ENCODE data around the gene ZNF558. TPM values are rescaled to one million over a fixed set of nuclear protein-coding genes. Genes with fewer than 3 reads are reported as not detected.

The ZNF558 gene
- total RNA-seq, 5 donors from 2014 or later (not counting 1 experiment from before 2014, with no cell fraction given) = 23.7 to 42.2 (median 40.2) TPM

Other genes with a start within 250 kb of the ZNF558 start
- gene ADAMTS10, start 221.6 kb downstream of the ZNF558 start, total RNA-seq = 100 to 1,000 TPM in 1 of 5 donors, 10 to 100 TPM in 4; 57.2 to 103 (median 80.1) TPM
- not detected for gene NFILZ, start 201.7 kb downstream of the ZNF558 start, total RNA-seq
- not detected for gene ACTL9, start 133.5 kb downstream of the ZNF558 start, total RNA-seq
- not detected for gene OR2Z1, start 110.7 kb downstream of the ZNF558 start, total RNA-seq
- gene MBD3L1, start 73 bp upstream of the ZNF558 start, total RNA-seq = not detected
- gene MUC16, start 178.1 kb upstream of the ZNF558 start, total RNA-seq = under 1 TPM in 4 of 5 donors, not detected in 1; 0.03 to 0.16 (median 0.05) TPM

Measured in T-cell (primary cell).